ENCODE data around the gene MAP3K5. TPM values are rescaled to one million over a fixed set of nuclear protein-coding genes. Genes with fewer than 3 reads are reported as not detected.
A peak's percentile ranks its signal among the peaks of the same experiment; 100 is the strongest.

The MAP3K5 gene
- total RNA-seq, 1 donor from 2014 or later, result 4.7 TPM

GRCh38 chr6:136774228-136775041, 17.8 kb downstream of the MAP3K5 start:
- peak overlapping the region; percentile 53 for H3K27ac Mint-ChIP-seq
- no peak overlapping the region for H3K4me3 Mint-ChIP-seq
- H3K27me3 Mint-ChIP-seq, result no peaks in the 10 kb centered on the region
- no peaks in the 10 kb centered on the region for H3K36me3 Mint-ChIP-seq
- TF ChIP-seq, protein P1, sequence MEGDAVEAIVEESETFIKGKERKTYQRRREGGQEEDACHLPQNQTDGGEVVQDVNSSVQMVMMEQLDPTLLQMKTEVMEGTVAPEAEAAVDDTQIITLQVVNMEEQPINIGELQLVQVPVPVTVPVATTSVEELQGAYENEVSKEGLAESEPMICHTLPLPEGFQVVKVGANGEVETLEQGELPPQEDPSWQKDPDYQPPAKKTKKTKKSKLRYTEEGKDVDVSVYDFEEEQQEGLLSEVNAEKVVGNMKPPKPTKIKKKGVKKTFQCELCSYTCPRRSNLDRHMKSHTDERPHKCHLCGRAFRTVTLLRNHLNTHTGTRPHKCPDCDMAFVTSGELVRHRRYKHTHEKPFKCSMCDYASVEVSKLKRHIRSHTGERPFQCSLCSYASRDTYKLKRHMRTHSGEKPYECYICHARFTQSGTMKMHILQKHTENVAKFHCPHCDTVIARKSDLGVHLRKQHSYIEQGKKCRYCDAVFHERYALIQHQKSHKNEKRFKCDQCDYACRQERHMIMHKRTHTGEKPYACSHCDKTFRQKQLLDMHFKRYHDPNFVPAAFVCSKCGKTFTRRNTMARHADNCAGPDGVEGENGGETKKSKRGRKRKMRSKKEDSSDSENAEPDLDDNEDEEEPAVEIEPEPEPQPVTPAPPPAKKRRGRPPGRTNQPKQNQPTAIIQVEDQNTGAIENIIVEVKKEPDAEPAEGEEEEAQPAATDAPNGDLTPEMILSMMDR (conservative IDR thresholded peaks at IDR 0.05), result no peak
- DNase-seq (ENCODE audit: extremely low spot score, unreplicated experiment), result no peak
- peaks cover 6% of the 10 kb centered on the region for H3K4me1 Mint-ChIP-seq (ENCODE audit: unreplicated experiment)
- H3K9me3 Mint-ChIP-seq, result peaks cover 5% of the 10 kb centered on the region

- Mint-ChIP-seq H3K27me3 (no peaks in the 10 kb centered on the region), H3K27ac (peak overlapping the region; percentile 32), H3K4me1 (ENCODE audit: unreplicated experiment) (peaks cover 6% of the 10 kb centered on the region), H3K9me3 (peaks cover 10% of the 10 kb centered on the region), H3K36me3 (no peaks in the 10 kb centered on the region), H3K4me3 (no peak overlapping the region)
- TF ChIP-seq, protein P1 (conservative IDR thresholded peaks at IDR 0.05), result no peak
- DNase-seq (ENCODE audit: extremely low spot score, unreplicated experiment), result no peak
Measured at GRCh38 chr6:136773473-136773796, 18.8 kb downstream of the MAP3K5 start.

DNA sequence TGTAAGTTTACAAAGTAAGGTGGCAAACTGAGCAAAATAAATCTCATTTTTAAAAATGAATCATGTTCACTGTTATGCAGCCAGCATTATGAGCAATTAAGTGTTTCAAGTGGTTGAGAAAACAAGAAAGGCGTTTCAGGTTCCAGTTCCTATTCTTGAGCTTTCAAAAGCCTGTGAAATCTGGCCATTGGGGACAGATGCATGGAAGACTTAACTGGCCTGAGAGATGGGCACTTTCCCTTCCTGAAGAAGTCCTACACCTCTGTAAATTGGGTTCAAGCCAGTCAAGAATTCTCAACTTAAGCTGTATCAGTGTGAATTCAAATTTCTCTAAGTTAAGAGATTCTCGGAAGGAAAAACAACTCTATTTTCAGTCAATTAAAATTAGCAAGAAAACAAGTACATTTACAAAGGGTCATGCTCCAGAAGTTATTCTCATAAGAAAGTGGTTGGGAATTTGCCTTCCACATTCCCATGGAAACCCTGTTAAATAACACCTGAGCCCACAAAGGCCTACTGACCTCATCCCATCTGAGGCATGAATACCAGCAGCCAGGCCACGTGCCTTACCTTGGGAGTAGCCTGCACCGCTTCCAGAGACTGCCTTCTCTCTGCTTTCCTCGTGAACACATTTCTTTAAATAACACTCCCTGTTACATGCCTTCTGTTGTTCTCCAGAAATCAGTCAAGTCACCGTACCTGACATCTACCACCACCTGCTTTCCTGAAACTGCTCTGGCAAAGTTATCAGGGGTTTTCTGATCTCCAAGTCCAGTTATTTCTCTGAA, 19.4 kb downstream of the MAP3K5 start:
- Mint-ChIP-seq H3K4me1 (ENCODE audit: unreplicated experiment) (peaks cover 6% of the 10 kb centered on the region), H3K4me3 (no peak overlapping the region), H3K27ac (peak overlapping the region; percentile 32), H3K36me3 (no peaks in the 10 kb centered on the region), H3K9me3 (peaks cover 10% of the 10 kb centered on the region), H3K27me3 (no peaks in the 10 kb centered on the region)
- DNase-seq (ENCODE audit: extremely low spot score, unreplicated experiment), result no peak
- TF ChIP-seq, protein P1 (conservative IDR thresholded peaks at IDR 0.05), result no peak

- Mint-ChIP-seq H3K36me3 (no peaks in the 10 kb centered on the region), H3K27me3 (no peaks in the 10 kb centered on the region), H3K27ac (no peak overlapping the region), H3K4me3 (no peak overlapping the region), H3K4me1 (ENCODE audit: unreplicated experiment) (peaks cover 6% of the 10 kb centered on the region), H3K9me3 (peaks cover 10% of the 10 kb centered on the region)
- TF ChIP-seq, protein P1 (conservative IDR thresholded peaks at IDR 0.05), result no peak
- DNase-seq (ENCODE audit: extremely low spot score, unreplicated experiment), result no peak
Measured at GRCh38 chr6:136771306-136771705, 21.0 kb downstream of the MAP3K5 start.

DNA sequence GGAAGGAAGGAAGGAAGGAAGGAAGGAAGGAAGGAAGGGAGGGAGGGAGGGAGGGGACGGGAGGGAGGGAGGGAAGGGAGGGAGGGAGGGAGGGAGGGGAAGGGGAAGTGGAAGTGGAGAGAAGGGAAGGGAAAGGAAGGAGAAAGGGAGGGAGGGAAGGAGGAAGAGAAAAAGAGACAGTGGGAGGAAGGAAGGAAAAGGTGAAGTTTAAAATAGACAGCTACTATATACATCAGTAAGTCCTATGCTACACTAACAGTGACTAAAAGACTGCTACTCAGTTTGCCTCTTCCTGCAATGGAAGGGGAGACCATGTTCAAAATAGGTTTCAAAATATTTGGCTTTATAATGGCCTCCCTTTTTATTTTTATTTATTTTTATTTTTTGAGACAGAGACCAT, 22.5 kb downstream of the MAP3K5 start:
- Mint-ChIP-seq H3K4me3 (no peak overlapping the region), H3K36me3 (no peaks in the 10 kb centered on the region), H3K27me3 (no peaks in the 10 kb centered on the region), H3K9me3 (peaks cover 8% of the 10 kb centered on the region), H3K27ac (no peak overlapping the region), H3K4me1 (ENCODE audit: unreplicated experiment) (peaks cover 4% of the 10 kb centered on the region)
- DNase-seq (ENCODE audit: extremely low spot score, unreplicated experiment), result no peak
- TF ChIP-seq, protein P1 (conservative IDR thresholded peaks at IDR 0.05), result no peak

All from type B pancreatic cell (in vitro differentiated cells).